SK-N-SH (cell line): ENCODE results near the gene HBA2. TPM values are rescaled to one million over a fixed set of nuclear protein-coding genes. Genes with fewer than 3 reads are reported as not detected.

Source experiments
- CTCF ChIA-PET: fragments of 300-600, 350-600 bp; formaldehyde crosslinking; extraction: SDS; loops from one replicate; lab custom pipeline; 2021; lab: Yijun Ruan, JAX
- POLR2A ChIA-PET: fragments of 350-600 bp; sonication (Branson Sonifier 250); formaldehyde crosslinking; extraction: SDS; loops from one replicate; lab custom pipeline; 2020; ENCODE audit warnings: antibody characterized with exemption, inconsistent platforms; lab: Yijun Ruan, JAX
- DNase-seq: peaks from one replicate; pipeline ENCODE4 v3.0.0; 2012
- H2AFZ ChIP-seq: fragments of 200-600 bp; sonication (generic); 2 replicates; pipeline ENCODE4 v1.8.1; 2016; ENCODE audit warnings: antibody characterized with exemption, mild to moderate bottlenecking, low read depth
- H3F3A ChIP-seq: fragments of 200-600 bp; sonication (generic); replicated peaks from 2 replicates; pipeline ENCODE3; 2016; ENCODE audit warnings: antibody characterized with exemption, mild to moderate bottlenecking; ENCODE audit not compliant: insufficient read depth
- H3K27ac ChIP-seq, 2 experiments: fragments of 200-500 bp in 1 of 2; fragments of 200-600 bp in 1 of 2; sonication (Bioruptor generic) in 1 of 2; sonication (generic), shearing (Covaris generic) in 1 of 2; 2 replicates each; pipeline versions ENCODE4 v1.5.1 to v1.6.1; 2014 to 2016; ENCODE audit warnings: low read depth in 2 of 2, inconsistent platforms in 1 of 2, low read length in 1 of 2, mild to moderate bottlenecking in 1 of 2, mixed read lengths in 1 of 2
- H3K27me3 ChIP-seq: fragments of 200-600 bp; sonication (generic), shearing (Covaris generic); 2 replicates; pipeline ENCODE4 v1.6.1; 2016; ENCODE audit warnings: mixed run types; ENCODE audit not compliant: insufficient read depth
- H3K36me3 ChIP-seq, 2 experiments: fragments of 200-500 bp in 1 of 2; fragments of 200-600 bp in 1 of 2; sonication (Bioruptor generic) in 1 of 2; sonication (generic) in 1 of 2; replicated peaks in 1 of 2; 2 replicates each; pipeline versions ENCODE3 to v1.5.1; 2014 to 2016; ENCODE audit warnings: low read length in 1 of 2, mild to moderate bottlenecking in 1 of 2; ENCODE audit not compliant: insufficient read depth in 2 of 2, control insufficient read depth in 1 of 2
- H3K4me1 ChIP-seq, 2 experiments: fragments of 200-500 bp in 1 of 2; fragments of 200-600 bp in 1 of 2; sonication (Bioruptor generic) in 1 of 2; sonication (generic), shearing (Covaris generic) in 1 of 2; 2 replicates each; pipeline versions ENCODE4 v1.5.1 to v1.6.1; 2014 to 2016; ENCODE audit warnings: low read depth in 1 of 2, low read length in 1 of 2, mixed run types in 1 of 2; ENCODE audit not compliant: insufficient read depth in 2 of 2, control insufficient read depth in 1 of 2
- H3K4me2 ChIP-seq: fragments of 200-600 bp; sonication (generic), shearing (Covaris generic); 2 replicates; pipeline ENCODE4 v1.6.1; 2017; ENCODE audit warnings: mixed run types
- H3K4me3 ChIP-seq, 2 experiments: fragments of 200-500 bp in 1 of 2; fragments of 200-600 bp in 1 of 2; sonication (Bioruptor generic) in 1 of 2; sonication (generic), shearing (Covaris generic) in 1 of 2; 2 replicates each; pipeline versions ENCODE4 v1.5.1 to v1.8.1; 2014 to 2016; ENCODE audit warnings: low read depth in 2 of 2, inconsistent platforms in 1 of 2, low read length in 1 of 2, mild to moderate bottlenecking in 1 of 2, mixed read lengths in 1 of 2, moderate library complexity in 1 of 2
- H3K79me2 ChIP-seq: fragments of 200-600 bp; sonication (generic); 2 replicates; pipeline ENCODE4 v1.8.1; 2017; ENCODE audit warnings: mild to moderate bottlenecking; ENCODE audit not compliant: insufficient read depth
- H3K9ac ChIP-seq: fragments of 200-600 bp; sonication (generic); 2 replicates; pipeline ENCODE4 v1.6.1; 2017; ENCODE audit warnings: mixed run types
- H3K9me2 ChIP-seq: fragments of 200-600 bp; sonication (generic); 2 replicates; pipeline ENCODE4 v1.6.1; 2017; ENCODE audit warnings: mixed run types
- H3K9me3 ChIP-seq: fragments of 200-600 bp; sonication (generic); 2 replicates; pipeline ENCODE4 v1.6.1; 2017; ENCODE audit warnings: mixed run types, mild to moderate bottlenecking, moderate library complexity
- H4K20me1 ChIP-seq: fragments of 200-600 bp; sonication (generic); 2 replicates; pipeline ENCODE4 v1.6.1; 2017; ENCODE audit warnings: mild to moderate bottlenecking, mixed run types; ENCODE audit not compliant: insufficient read depth
- EP300 ChIP-seq, 2 experiments: IDR thresholded peaks; 2 replicates each; pipeline versions ENCODE4 v1.4.0 to v1.6.1; 2012; ENCODE audit warnings: borderline replicate concordance in 1 of 2, low read depth in 1 of 2, low read length in 1 of 2
- FOSL2 ChIP-seq: IDR thresholded peaks from 2 replicates; pipeline ENCODE4 v1.4.0; 2012; ENCODE audit warnings: low read depth, mild to moderate bottlenecking, moderate library complexity, borderline replicate concordance
- GABPA ChIP-seq: IDR thresholded peaks from 2 replicates; pipeline ENCODE4 v1.4.0; 2012; ENCODE audit warnings: low read depth, mild to moderate bottlenecking
- GATA2 ChIP-seq: sonication (generic); formaldehyde crosslinking; IDR thresholded peaks from 2 replicates; pipeline ENCODE4 v1.5.0; 2020; ENCODE audit warnings: mild to moderate bottlenecking, missing genetic modification reagents
- JUND ChIP-seq: IDR thresholded peaks from 2 replicates; pipeline ENCODE4 v1.4.0; 2012
- MEF2A ChIP-seq: IDR thresholded peaks from 2 replicates; pipeline ENCODE4 v1.4.0; 2012; ENCODE audit warnings: low read depth, borderline replicate concordance
- MXI1 ChIP-seq: IDR thresholded peaks from 2 replicates; pipeline ENCODE4 v1.6.1; 2012; ENCODE audit warnings: mild to moderate bottlenecking, low read depth, low read length, improper control_type of control experiment
- NFIC ChIP-seq: IDR thresholded peaks from 2 replicates; pipeline ENCODE4 v1.4.0; 2012; ENCODE audit warnings: borderline replicate concordance
- NRF1 ChIP-seq: IDR thresholded peaks from 2 replicates; pipeline ENCODE4 v1.6.1; 2012; ENCODE audit warnings: low read depth, mild to moderate bottlenecking, low read length
- POLR2AphosphoS5 ChIP-seq: IDR thresholded peaks from 2 replicates; pipeline ENCODE4 v1.6.1; 2012; ENCODE audit warnings: low read depth, low read length
- RAD21 ChIP-seq: IDR thresholded peaks from 2 replicates; pipeline ENCODE4 v1.6.1; 2012; ENCODE audit warnings: mild to moderate bottlenecking, low read length
- RCOR1 ChIP-seq: fragments of 150-350 bp; IDR thresholded peaks from 2 replicates; pipeline ENCODE4 v1.6.1; 2017; ENCODE audit warnings: antibody characterized with exemption, low read length
- RFX5 ChIP-seq: IDR thresholded peaks from 2 replicates; pipeline ENCODE4 v1.6.1; 2012; ENCODE audit warnings: mild to moderate bottlenecking, improper control_type of control experiment, low read length
- RXRA ChIP-seq: IDR thresholded peaks from 2 replicates; pipeline ENCODE4 v1.4.0; 2012; ENCODE audit warnings: low read depth, mild to moderate bottlenecking, borderline replicate concordance
- TCF12 ChIP-seq: IDR thresholded peaks from 2 replicates; pipeline ENCODE4 v1.4.0; 2012
- TEAD4 ChIP-seq: IDR thresholded peaks from 2 replicates; pipeline ENCODE4 v1.4.0; 2012; ENCODE audit warnings: mild to moderate bottlenecking, borderline replicate concordance; ENCODE audit not compliant: insufficient read depth
- whole genome bisulfite sequencing: methylation state at CpG from one replicate; pipeline ENCODE4 v1.1.6; 2017; ENCODE audit warnings: low lambda C conversion rate; 5-methylcytosine and 5-hydroxymethylcytosine counted together
- polyA plus RNA-seq, 3 experiments: library from polyadenylated mRNA; depleted of rRNA; stranded (reverse); fragments of >200 nt; gene quantifications; 2 replicates each; pipeline ENCODE4 v1.2.3, GENCODE V29; 2012
- TF ChIP-seq, protein P1 (sequence below): fragments of 150-350 bp; IDR thresholded peaks from 2 replicates; pipeline ENCODE4 v1.6.1; 2017; ENCODE audit warnings: antibody characterized with exemption, low read length, low read depth, borderline replicate concordance
- TF ChIP-seq, protein P2 (sequence below): IDR thresholded peaks from 2 replicates; pipeline ENCODE4 v1.4.0; 2012; ENCODE audit warnings: low read depth
- TF ChIP-seq, protein P3 (sequence below): fragments of 150-350 bp; IDR thresholded peaks from 2 replicates; pipeline ENCODE4 v1.6.1; 2016; ENCODE audit warnings: mild to moderate bottlenecking, low read depth, low read length
- TF ChIP-seq, protein P4 (sequence below): IDR thresholded peaks from 2 replicates; pipeline ENCODE4; 2012
- TF ChIP-seq, protein P5 (sequence below): IDR thresholded peaks from 2 replicates; pipeline ENCODE4 v1.4.0; 2012; ENCODE audit warnings: low read depth, borderline replicate concordance

The HBA2 gene
- polyA plus RNA-seq, 1 of the 3 experiments (the other 2 are of a cell fraction), result not detected

DNA sequence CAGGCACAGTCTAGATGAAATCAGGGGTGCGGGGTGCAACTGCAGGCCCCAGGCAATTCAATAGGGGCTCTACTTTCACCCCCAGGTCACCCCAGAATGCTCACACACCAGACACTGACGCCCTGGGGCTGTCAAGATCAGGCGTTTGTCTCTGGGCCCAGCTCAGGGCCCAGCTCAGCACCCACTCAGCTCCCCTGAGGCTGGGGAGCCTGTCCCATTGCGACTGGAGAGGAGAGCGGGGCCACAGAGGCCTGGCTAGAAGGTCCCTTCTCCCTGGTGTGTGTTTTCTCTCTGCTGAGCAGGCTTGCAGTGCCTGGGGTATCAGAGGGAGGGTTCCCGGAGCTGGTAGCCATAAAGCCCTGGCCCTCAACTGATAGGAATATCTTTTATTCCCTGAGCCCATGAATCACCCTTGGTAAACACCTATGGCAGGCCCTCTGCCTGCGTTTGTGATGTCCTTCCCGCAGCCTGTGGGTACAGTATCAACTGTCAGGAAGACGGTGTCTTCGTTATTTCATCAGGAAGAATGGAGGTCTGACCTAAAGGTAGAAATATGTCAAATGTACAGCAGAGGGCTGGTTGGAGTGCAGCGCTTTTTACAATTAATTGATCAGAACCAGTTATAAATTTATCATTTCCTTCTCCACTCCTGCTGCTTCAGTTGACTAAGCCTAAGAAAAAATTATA is 5.4 kb downstream of the HBA2 start:
- Histone ChIP-seq H3K27me3 (peaks cover 28% of the 10 kb centered on the region), H3K9me2 (no peaks in the 10 kb centered on the region), H3K79me2 (no peaks in the 10 kb centered on the region), H3F3A (peaks cover 7% of the 10 kb centered on the region), H2AFZ (no peak overlapping the region), H3K36me3 (no peaks in the 10 kb centered on the region), H3K4me3 (no peak overlapping the region), H3K27ac (no peak overlapping the region), H3K9me3 (no peaks in the 10 kb centered on the region), H3K4me1 (peaks cover 0 to 10% of the 10 kb centered on the region in 2 experiments; a peak in 1 of 4 replicates), H3K4me2 (no peak overlapping the region), H3K9ac (no peak overlapping the region), H4K20me1 (peaks cover 18% of the 10 kb centered on the region)
- CTCF ChIA-PET, result interaction anchor here (1.0 to 7.5 kb wide), 5 partner anchors 17 to 184 kb away, joined by 4 to 120 read pairs (median 38); no protein-coding TSS in a partner anchor
- POLR2A ChIA-PET, result interaction anchor here (0.5 kb wide), 1 partner anchor 46 kb away, joined by 5 read pairs; no protein-coding TSS in a partner anchor
- TF ChIP-seq, protein P1, sequence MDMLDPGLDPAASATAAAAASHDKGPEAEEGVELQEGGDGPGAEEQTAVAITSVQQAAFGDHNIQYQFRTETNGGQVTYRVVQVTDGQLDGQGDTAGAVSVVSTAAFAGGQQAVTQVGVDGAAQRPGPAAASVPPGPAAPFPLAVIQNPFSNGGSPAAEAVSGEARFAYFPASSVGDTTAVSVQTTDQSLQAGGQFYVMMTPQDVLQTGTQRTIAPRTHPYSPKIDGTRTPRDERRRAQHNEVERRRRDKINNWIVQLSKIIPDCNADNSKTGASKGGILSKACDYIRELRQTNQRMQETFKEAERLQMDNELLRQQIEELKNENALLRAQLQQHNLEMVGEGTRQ, result no peak
- TF ChIP-seq GATA2 (CRISPR knock-in tag) (no peak), RCOR1 (no peak), MEF2A (no peak), EP300 (IDR thresholded peaks at IDR 0.05; ENCODE audit: borderline replicate concordance in 1 of 2, low read depth in 1 of 2, low read length in 1 of 2) (no peak), NFIC (no peak), RAD21 (no peak), RXRA (no peak), TCF12 (no peak)
- TF ChIP-seq, protein P2, sequence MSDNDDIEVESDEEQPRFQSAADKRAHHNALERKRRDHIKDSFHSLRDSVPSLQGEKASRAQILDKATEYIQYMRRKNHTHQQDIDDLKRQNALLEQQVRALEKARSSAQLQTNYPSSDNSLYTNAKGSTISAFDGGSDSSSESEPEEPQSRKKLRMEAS, result no peak
- DNase-seq, result no peak
- WGBS, result 60% methylated on average over 6 of the region's 11 CpGs

DNA sequence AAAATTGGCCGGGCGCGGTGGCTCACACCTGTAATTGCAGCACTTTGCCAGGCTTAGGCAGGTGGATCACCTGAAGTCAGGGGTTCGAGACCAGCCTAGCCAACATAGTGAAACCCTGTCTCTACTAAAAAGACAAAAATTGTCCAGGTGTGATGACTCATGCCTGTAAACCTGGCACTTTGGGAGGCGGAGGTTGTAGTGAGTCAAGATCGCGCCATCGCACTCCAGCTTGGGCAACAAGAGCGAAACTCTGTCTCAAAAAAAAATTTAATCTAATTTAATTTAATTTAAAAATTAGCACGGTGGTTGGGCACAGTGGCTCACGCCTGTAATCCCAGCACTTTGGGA is 6.0 kb downstream of the HBA2 start:
- no peak overlapping the region for H3K27ac ChIP-seq
- no peaks in the 10 kb centered on the region for H3K9me3 ChIP-seq
- CTCF ChIA-PET, result interaction anchor here (1.0 to 7.5 kb wide), 5 partner anchors 10 to 184 kb away, joined by 4 to 120 read pairs (median 38); no protein-coding TSS in a partner anchor
- peaks cover 18% of the 10 kb centered on the region for H4K20me1 ChIP-seq
- peaks cover 0 to 10% of the 10 kb centered on the region in 2 experiments; a peak in 1 of 4 replicates for H3K4me1 ChIP-seq
- POLR2A ChIA-PET, result no interaction called here
- H3K36me3 ChIP-seq, result no peaks in the 10 kb centered on the region
- H3K27me3 ChIP-seq, result peaks cover 28% of the 10 kb centered on the region
- DNase-seq, result no peak
- WGBS, result 88% methylated on average over 11 of the region's 11 CpGs
- H3F3A ChIP-seq, result peaks cover 7% of the 10 kb centered on the region
- H3K9me2 ChIP-seq, result no peaks in the 10 kb centered on the region
- H3K79me2 ChIP-seq, result no peaks in the 10 kb centered on the region
- no peak overlapping the region for H2AFZ ChIP-seq
- H3K9ac ChIP-seq, result no peak overlapping the region
- H3K4me3 ChIP-seq, result no peak overlapping the region
- no peak overlapping the region for H3K4me2 ChIP-seq
- TF ChIP-seq JUND (no peak), MEF2A (no peak), GABPA (no peak), RFX5 (no peak), FOSL2 (no peak), POLR2AphosphoS5 (no peak), RAD21 (no peak), NFIC (no peak), NRF1 (no peak), TEAD4 (no peak), MXI1 (no peak), TCF12 (no peak), RXRA (no peak)
- TF ChIP-seq, protein P3, sequence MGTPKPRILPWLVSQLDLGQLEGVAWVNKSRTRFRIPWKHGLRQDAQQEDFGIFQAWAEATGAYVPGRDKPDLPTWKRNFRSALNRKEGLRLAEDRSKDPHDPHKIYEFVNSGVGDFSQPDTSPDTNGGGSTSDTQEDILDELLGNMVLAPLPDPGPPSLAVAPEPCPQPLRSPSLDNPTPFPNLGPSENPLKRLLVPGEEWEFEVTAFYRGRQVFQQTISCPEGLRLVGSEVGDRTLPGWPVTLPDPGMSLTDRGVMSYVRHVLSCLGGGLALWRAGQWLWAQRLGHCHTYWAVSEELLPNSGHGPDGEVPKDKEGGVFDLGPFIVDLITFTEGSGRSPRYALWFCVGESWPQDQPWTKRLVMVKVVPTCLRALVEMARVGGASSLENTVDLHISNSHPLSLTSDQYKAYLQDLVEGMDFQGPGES, result no peak
- TF ChIP-seq, protein P4, sequence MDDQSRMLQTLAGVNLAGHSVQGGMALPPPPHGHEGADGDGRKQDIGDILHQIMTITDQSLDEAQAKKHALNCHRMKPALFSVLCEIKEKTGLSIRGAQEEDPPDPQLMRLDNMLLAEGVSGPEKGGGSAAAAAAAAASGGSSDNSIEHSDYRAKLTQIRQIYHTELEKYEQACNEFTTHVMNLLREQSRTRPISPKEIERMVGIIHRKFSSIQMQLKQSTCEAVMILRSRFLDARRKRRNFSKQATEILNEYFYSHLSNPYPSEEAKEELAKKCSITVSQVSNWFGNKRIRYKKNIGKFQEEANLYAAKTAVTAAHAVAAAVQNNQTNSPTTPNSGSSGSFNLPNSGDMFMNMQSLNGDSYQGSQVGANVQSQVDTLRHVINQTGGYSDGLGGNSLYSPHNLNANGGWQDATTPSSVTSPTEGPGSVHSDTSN, result no peak
- TF ChIP-seq, protein P2, result no peak
- TF ChIP-seq, protein P1, result no peak
- TF ChIP-seq, protein P5, sequence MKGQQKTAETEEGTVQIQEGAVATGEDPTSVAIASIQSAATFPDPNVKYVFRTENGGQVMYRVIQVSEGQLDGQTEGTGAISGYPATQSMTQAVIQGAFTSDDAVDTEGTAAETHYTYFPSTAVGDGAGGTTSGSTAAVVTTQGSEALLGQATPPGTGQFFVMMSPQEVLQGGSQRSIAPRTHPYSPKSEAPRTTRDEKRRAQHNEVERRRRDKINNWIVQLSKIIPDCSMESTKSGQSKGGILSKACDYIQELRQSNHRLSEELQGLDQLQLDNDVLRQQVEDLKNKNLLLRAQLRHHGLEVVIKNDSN, result no peak
